Measurements from ENCODE around the gene CATSPERD.

DNA sequence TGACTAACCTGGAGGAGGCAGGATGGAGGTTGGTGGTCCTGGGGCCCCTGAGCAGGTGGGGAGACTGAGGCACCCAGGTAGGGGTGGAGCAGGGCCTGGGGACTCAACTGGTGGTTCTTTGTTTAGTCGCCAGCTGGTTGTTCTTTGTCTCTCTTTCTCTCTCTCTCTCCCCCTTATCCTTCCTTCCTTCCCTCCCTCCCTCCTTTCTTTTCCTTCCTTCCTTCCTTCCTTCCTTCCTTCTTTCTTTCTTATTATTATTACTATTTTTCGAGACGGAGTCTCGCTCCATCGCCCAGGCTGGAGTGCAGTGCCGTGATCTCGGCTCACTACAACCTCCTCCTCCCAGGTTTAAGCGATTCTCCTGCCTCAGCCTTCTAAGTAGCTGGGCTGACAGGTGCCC lies 77.8 kb downstream of the CATSPERD start:
- no peak for TF ChIP-seq CTCF (IDR thresholded peaks at IDR 0.05; ENCODE audit: insufficient read depth, low read depth, low read length)
- TF ChIP-seq EZH2 (IDR thresholded peaks at IDR 0.05; ENCODE audit: insufficient read depth, low read length) = no peak
